Activated CD4-positive, alpha-beta T cell treated with anti-CD3 and anti-CD28 coated beads, Interleukin-2, amount 50 U/mL, for 16 hours (primary cell): Measurements from ENCODE around the gene CRPPA.
"Not testable (repeated sequence)": the region's sequence is repeated elsewhere in the genome, so short reads cannot be mapped to it uniquely, and the experiment has no call there.

ENCODE experiments used
- DNase-seq: peaks from one replicate; pipeline ENCODE4 v3.0.0-alpha.2; 2020

The CRPPA gene

DNA sequence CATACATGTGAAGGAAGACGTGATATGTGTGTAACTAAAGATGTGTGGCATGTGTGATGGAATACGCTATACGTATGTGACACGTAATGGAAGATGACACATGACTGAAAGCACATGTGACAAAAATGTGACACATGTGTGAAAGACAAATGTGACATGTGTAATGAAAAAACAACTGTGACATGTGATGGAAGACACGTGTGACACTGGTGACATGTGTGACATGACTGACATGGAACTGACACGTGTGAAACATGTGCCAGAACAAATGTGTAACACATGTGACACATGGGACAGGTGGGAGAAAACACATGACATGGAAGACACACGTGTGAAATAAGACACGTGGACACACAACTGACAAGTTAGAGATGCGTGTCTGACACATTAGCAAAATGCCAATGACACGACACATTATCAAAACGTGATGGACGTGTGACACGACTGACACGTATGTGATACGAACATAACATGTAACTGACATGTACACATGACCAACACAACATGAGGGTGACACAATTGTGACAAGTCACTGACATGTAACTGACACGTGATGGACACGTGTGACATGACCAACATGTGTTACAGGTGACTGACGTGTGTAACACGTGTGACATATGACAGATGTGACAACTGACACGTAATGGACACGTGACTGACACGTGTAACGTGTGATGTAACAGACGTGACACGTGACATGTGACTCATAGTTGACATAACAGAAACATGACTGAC is 24.4 kb downstream of the CRPPA start:
- no peak for DNase-seq

DNA sequence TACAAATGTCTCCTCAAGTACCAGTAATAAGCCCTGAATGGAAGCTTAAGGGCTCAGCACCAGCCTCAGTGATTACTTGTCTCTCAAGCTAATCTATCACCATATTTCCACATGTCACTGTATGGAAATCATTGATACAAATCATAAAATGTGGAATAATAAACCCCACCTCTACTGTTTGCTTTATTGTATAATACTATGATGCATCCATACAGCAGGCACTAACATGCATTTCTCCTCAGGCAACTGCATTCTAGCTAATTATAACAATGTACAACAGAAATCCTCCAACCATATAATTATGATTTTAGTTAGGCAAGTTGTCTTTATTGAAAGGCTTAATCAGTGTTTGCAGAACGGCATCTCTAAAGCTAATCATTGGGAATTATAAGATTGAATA is 26.2 kb downstream of the CRPPA start:
- DNase-seq, result no peak

DNA sequence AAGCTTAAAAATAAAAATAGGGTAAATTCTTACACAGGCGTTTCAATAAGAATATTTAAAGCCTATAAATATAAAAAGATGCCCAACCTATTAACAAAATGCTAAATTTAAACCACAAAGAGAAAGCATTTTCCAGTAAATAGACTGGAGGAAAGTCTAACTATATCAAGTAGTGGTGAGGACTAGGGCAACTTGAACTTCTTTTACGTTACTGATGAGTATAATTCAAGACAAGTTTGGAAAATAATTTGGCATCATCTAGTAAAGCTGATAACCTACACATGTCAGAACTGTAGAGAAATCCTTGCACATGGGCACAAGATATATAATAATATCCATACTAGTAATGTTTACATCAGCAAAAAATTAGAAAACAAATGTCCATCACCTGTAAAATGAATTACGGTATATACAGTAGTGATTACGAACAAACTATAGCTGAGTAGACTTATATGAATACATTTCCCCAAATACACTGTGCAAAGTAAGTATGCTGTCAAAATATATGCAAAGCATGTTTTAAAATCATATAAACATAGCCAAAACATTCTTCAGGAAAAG is 27.4 kb downstream of the CRPPA start:
- no peak for DNase-seq

DNA sequence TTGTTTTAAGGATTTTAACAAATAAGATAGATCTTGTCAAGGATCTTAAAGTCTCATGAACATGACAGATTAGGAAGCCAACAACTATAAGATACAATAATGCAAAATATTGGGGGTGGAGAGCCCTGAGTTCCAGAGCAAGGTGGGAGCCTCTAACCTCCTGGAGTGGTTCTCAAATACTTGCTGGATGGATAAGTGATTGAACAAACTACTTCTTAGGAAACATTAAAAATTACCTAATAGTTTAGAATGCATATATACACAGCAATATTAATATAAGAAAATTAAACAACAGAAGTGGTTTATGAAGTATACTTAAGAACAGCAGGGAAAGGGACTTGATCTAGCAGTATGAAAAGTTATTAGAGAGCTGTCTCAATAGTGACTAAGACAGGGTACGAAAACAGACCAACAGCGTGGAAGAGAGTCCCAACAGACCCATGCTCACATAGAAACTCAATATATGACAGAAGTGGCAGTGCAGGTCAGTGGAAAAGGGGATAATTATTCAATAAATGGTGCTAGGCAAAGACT is 28.3 kb downstream of the CRPPA start:
- DNase-seq, result no peak

DNA sequence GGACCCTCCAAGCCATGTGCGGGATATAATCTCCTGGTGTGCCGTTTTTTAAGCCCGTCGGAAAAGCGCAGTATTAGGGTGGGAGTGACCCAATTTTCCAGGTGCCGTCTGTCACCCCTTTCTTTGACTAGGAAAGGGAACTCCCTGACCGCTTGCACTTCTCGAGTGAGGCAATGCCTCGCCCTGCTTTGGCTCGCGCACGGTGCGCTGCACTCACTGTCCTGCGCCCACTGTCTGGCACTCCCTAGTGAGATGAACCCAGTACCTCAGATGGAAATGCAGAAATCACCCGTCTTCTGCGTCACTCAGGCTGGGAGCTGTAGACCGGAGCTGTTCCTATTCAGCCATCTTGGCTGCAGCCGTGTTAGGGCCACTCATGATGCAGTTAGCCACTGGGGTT is 37.6 kb downstream of the CRPPA start:
- DNase-seq, result not testable (repeated sequence)

DNA sequence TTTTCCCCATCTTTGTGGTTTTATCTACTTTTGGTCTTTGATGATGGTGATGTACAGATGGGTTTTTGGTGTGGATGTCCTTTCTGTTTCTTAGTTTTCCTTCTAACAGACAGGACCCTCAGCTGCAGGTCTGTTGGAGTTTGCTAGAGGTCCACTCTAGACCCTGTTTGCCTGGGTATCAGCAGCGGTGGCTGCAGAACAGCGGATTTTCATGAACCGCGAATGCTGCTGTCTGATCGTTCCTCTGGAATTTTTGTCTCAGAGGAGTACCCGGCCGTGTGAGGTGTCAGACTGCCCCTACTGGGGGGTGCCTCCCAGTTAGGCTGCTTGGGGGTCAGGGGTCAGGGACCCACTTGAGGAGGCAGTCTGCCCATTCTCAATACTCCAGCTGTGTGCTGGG is 38.2 kb downstream of the CRPPA start:
- not testable (repeated sequence) for DNase-seq
